ENCODE measurements around the gene CACNG1. TPM values are rescaled to one million over a fixed set of nuclear protein-coding genes. Genes with fewer than 3 reads are reported as not detected.
"Not testable (repeated sequence)": the region's sequence is repeated elsewhere in the genome, so short reads cannot be mapped to it uniquely, and the experiment has no call there.

Gene CACNG1
- total RNA-seq, 1 experiment from 2014 or later: not detected

- intact Hi-C loops (cut with micrococcal nuclease; ENCODE audit: unreplicated experiment): no loop called here
- DNase-seq (ENCODE audit: low spot score): no peak
- no peaks in the 10 kb centered on the region for H3K27me3 ChIP-seq (replicated peaks; ENCODE audit: insufficient read depth, low read depth, low read length, poor library complexity)
- no peak overlapping the region for H3K4me3 ChIP-seq (ENCODE audit: low read depth, low read length, poor library complexity, severe bottlenecking)
- no peaks in the 10 kb centered on the region for H3K4me1 ChIP-seq (ENCODE audit: insufficient read depth, low read length, poor library complexity, severe bottlenecking)
- H3K36me3 ChIP-seq (ENCODE audit: insufficient read depth, low read length, poor library complexity, severe bottlenecking): no peaks in the 10 kb centered on the region
- CTCF ChIA-PET: no interaction called here
- no peaks in the 10 kb centered on the region for H3K9me3 ChIP-seq (ENCODE audit: low read depth, low read length, poor library complexity, severe bottlenecking)
- TF ChIP-seq EZH2 (IDR thresholded peaks at IDR 0.05; ENCODE audit: borderline replicate concordance, low read depth, low read length, poor library complexity, severe bottlenecking) (no peak), CTCF (conservative IDR thresholded peaks at IDR 0.05; ENCODE audit: low read depth, low read length) (no peak)
- POLR2A ChIA-PET (ENCODE audit: low non-redundant PET): no interaction called here
- H3K27ac ChIP-seq (ENCODE audit: low read depth, low read length, poor library complexity, severe bottlenecking): no peak overlapping the region
- no TSS peak for BruUV-seq (replicated peaks)
Observed at GRCh38 chr17:67092291-67092690, 47.9 kb downstream of the CACNG1 start.

- DNase-seq (ENCODE audit: low spot score); BruUV-seq (replicated peaks); H3K9me3 ChIP-seq (ENCODE audit: low read depth, low read length, poor library complexity, severe bottlenecking); H3K27me3 ChIP-seq (replicated peaks; ENCODE audit: insufficient read depth, low read depth, low read length, poor library complexity); intact Hi-C loops (cut with micrococcal nuclease; ENCODE audit: unreplicated experiment); H3K36me3 ChIP-seq (ENCODE audit: insufficient read depth, low read length, poor library complexity, severe bottlenecking); H3K4me3 ChIP-seq (ENCODE audit: low read depth, low read length, poor library complexity, severe bottlenecking); POLR2A ChIA-PET (ENCODE audit: low non-redundant PET); H3K4me1 ChIP-seq (ENCODE audit: insufficient read depth, low read length, poor library complexity, severe bottlenecking); H3K27ac ChIP-seq (ENCODE audit: low read depth, low read length, poor library complexity, severe bottlenecking): not testable (repeated sequence)
- CTCF ChIA-PET: interaction anchor here (0.6 kb wide), 1 partner anchor 105 kb away, joined by 3 read pairs; no protein-coding TSS in a partner anchor
Observed at GRCh38 chr17:67092710-67093109, 48.4 kb downstream of the CACNG1 start.

- no TSS peak for BruUV-seq (replicated peaks)
- Histone ChIP-seq H3K4me3 (ENCODE audit: low read depth, low read length, poor library complexity, severe bottlenecking) (no peak overlapping the region), H3K9me3 (ENCODE audit: low read depth, low read length, poor library complexity, severe bottlenecking) (no peaks in the 10 kb centered on the region), H3K36me3 (ENCODE audit: insufficient read depth, low read length, poor library complexity, severe bottlenecking) (no peaks in the 10 kb centered on the region), H3K4me1 (ENCODE audit: insufficient read depth, low read length, poor library complexity, severe bottlenecking) (no peaks in the 10 kb centered on the region), H3K27ac (ENCODE audit: low read depth, low read length, poor library complexity, severe bottlenecking) (no peak overlapping the region), H3K27me3 (replicated peaks; ENCODE audit: insufficient read depth, low read depth, low read length, poor library complexity) (no peaks in the 10 kb centered on the region)
- DNase-seq (ENCODE audit: low spot score): no peak
- intact Hi-C loops (cut with micrococcal nuclease; ENCODE audit: unreplicated experiment): no loop called here
- CTCF ChIA-PET: interaction anchor here (0.6 kb wide), 1 partner anchor 106 kb away, joined by 3 read pairs; no protein-coding TSS in a partner anchor
- TF ChIP-seq CTCF (conservative IDR thresholded peaks at IDR 0.05; ENCODE audit: low read depth, low read length): no peak
- POLR2A ChIA-PET (ENCODE audit: low non-redundant PET): no interaction called here
Observed at GRCh38 chr17:67093348-67093747, 49.0 kb downstream of the CACNG1 start.

GRCh38 chr17:67095291-67095690, 50.9 kb downstream of the CACNG1 start:
- DNase-seq (ENCODE audit: low spot score); H3K36me3 ChIP-seq (ENCODE audit: insufficient read depth, low read length, poor library complexity, severe bottlenecking); CTCF ChIA-PET; POLR2A ChIA-PET (ENCODE audit: low non-redundant PET); BruUV-seq (replicated peaks); H3K4me3 ChIP-seq (ENCODE audit: low read depth, low read length, poor library complexity, severe bottlenecking); H3K27ac ChIP-seq (ENCODE audit: low read depth, low read length, poor library complexity, severe bottlenecking); H3K27me3 ChIP-seq (replicated peaks; ENCODE audit: insufficient read depth, low read depth, low read length, poor library complexity); H3K4me1 ChIP-seq (ENCODE audit: insufficient read depth, low read length, poor library complexity, severe bottlenecking); H3K9me3 ChIP-seq (ENCODE audit: low read depth, low read length, poor library complexity, severe bottlenecking); intact Hi-C loops (cut with micrococcal nuclease; ENCODE audit: unreplicated experiment): not testable (repeated sequence)
